Gastroesophageal sphincter (tissue), 3 donors: ENCODE data around the gene CLIC3.

Experiments used
- POLR2A ChIP-seq, 2 donors: fragments of 450-650 bp; IDR thresholded peaks; one replicate each; pipeline ENCODE4 v1.6.1; 2017; ENCODE audit warnings: antibody characterized with exemption in 2 of 2, mild to moderate bottlenecking in 2 of 2, moderate library complexity in 1 of 2
- TF ChIP-seq, protein P1 (sequence below), 4 experiments: fragments of 200-600 bp in 2 of 4; fragments of 450-650 bp in 2 of 4; sonication (generic) in 1 of 4; IDR thresholded peaks; one replicate each; pipeline ENCODE4 v1.5.1; 2017 to 2019; ENCODE audit warnings: antibody characterized with exemption in 4 of 4, mild to moderate bottlenecking in 2 of 4, moderate library complexity in 2 of 4

GRCh38 chr9:137011156-137011555 is 14.8 kb upstream of the CLIC3 start:
- TF ChIP-seq, protein P1, sequence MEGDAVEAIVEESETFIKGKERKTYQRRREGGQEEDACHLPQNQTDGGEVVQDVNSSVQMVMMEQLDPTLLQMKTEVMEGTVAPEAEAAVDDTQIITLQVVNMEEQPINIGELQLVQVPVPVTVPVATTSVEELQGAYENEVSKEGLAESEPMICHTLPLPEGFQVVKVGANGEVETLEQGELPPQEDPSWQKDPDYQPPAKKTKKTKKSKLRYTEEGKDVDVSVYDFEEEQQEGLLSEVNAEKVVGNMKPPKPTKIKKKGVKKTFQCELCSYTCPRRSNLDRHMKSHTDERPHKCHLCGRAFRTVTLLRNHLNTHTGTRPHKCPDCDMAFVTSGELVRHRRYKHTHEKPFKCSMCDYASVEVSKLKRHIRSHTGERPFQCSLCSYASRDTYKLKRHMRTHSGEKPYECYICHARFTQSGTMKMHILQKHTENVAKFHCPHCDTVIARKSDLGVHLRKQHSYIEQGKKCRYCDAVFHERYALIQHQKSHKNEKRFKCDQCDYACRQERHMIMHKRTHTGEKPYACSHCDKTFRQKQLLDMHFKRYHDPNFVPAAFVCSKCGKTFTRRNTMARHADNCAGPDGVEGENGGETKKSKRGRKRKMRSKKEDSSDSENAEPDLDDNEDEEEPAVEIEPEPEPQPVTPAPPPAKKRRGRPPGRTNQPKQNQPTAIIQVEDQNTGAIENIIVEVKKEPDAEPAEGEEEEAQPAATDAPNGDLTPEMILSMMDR (IDR thresholded peaks at IDR 0.05): no peak
- no peak for TF ChIP-seq POLR2A (IDR thresholded peaks at IDR 0.05)
